ENCODE data around the gene FBLN5.

- TF ChIP-seq CTCF (conservative IDR thresholded peaks at IDR 0.05) (no peak), EZH2 (IDR thresholded peaks at IDR 0.05; ENCODE audit: low read depth) (no peak)
Observed at GRCh38 chr14:91891101-91891500, 56.4 kb downstream of the FBLN5 start.

Measured in PC-9 (cell line).